Mammary epithelial cell (primary cell): ENCODE data around the gene GALP.

Experiments
- EZH2 ChIP-seq: IDR thresholded peaks from 2 replicates; pipeline ENCODE4 v1.6.1; 2012; ENCODE audit warnings: low read length, inconsistent platforms, borderline replicate concordance
- TF ChIP-seq, protein P1 (sequence below), 2 donors: IDR thresholded peaks in 1 of 2; conservative IDR thresholded peaks in 1 of 2; 2 replicates each; pipeline ENCODE4 v1.5.1; 2011 to 2012; ENCODE audit warnings: inconsistent platforms in 2 of 2, low read length in 2 of 2, mild to moderate bottlenecking in 2 of 2, control low read depth in 1 of 2, low read depth in 1 of 2; ENCODE audit not compliant: insufficient read depth in 1 of 2; ENCODE audit errors: extremely low read depth in 1 of 2

DNA sequence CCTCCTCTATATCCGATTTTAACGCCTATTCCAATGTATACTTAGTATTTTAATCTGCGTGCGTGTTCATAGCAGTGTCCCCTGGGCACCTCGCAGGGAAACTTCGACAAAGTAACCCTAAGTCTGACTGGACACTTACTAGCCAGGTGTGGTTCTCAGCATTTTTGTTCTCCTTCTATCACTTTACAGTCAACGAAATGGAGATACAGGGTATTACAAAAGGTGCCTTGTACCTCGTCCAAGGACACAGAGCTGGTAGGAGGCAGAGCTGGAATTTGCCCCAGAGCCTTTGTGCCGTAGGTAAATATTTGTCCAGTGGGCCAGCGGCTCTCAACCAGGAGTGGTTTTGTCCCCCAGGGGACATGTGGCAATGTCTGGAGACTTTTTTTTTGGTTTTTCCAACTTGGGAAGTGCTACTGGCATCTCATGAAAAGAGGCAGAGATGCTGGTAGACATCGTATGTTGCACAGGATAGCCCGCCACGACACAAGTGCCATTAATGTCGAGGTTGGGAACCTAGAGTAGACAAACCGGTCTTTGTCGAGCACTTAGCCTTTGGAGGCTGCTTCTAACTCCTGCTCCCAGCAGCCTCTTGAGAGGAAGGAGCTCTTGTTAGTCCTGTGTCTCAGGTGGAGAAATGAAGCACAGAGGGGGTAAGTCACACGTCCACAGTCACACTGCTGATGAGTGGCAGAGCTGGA is 33.6 kb upstream of the GALP start:
- TF ChIP-seq, protein P1, sequence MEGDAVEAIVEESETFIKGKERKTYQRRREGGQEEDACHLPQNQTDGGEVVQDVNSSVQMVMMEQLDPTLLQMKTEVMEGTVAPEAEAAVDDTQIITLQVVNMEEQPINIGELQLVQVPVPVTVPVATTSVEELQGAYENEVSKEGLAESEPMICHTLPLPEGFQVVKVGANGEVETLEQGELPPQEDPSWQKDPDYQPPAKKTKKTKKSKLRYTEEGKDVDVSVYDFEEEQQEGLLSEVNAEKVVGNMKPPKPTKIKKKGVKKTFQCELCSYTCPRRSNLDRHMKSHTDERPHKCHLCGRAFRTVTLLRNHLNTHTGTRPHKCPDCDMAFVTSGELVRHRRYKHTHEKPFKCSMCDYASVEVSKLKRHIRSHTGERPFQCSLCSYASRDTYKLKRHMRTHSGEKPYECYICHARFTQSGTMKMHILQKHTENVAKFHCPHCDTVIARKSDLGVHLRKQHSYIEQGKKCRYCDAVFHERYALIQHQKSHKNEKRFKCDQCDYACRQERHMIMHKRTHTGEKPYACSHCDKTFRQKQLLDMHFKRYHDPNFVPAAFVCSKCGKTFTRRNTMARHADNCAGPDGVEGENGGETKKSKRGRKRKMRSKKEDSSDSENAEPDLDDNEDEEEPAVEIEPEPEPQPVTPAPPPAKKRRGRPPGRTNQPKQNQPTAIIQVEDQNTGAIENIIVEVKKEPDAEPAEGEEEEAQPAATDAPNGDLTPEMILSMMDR (conservative IDR thresholded peaks at IDR 0.05 in 1 of 2, IDR thresholded peaks at IDR 0.05 in 1 of 2; ENCODE audit: extremely low read depth in 1 of 2, insufficient read depth in 1 of 2, low read depth in 1 of 2, low read length in 2 of 2): no peak
- TF ChIP-seq EZH2: no peak
